HepG2 (cell line): Measurements from ENCODE around the gene DENND2A. TPM values are rescaled to one million over a fixed set of nuclear protein-coding genes. Genes with fewer than 3 reads are reported as not detected.

ENCODE experiments used
- ARNT2 ChIP-seq: sonication (generic); formaldehyde crosslinking; IDR thresholded peaks from 2 replicates; pipeline ENCODE4 v1.8.0; 2022; ENCODE audit warnings: mild to moderate bottlenecking, low read depth, missing genetic modification reagents, moderate library complexity
- BRCA1 ChIP-seq: sonication (generic); formaldehyde crosslinking; IDR thresholded peaks from 2 replicates; pipeline ENCODE4 v1.4.0; 2020; ENCODE audit warnings: missing genetic modification reagents
- HDAC1 ChIP-seq: sonication (generic); formaldehyde crosslinking; IDR thresholded peaks from 2 replicates; pipeline ENCODE4 v1.5.1; 2020; ENCODE audit warnings: mild to moderate bottlenecking, missing genetic modification reagents
- HNRNPL ChIP-seq: fragments of 200-400 bp; formaldehyde crosslinking; IDR thresholded peaks from 2 replicates; pipeline ENCODE4 v1.6.1; 2017; ENCODE audit warnings: mild to moderate bottlenecking, low read depth, low read length
- IRX3 ChIP-seq: sonication (generic); formaldehyde crosslinking; IDR thresholded peaks from 2 replicates; pipeline ENCODE4 v1.8.1; 2023; ENCODE audit warnings: mild to moderate bottlenecking, low read depth, missing genetic modification reagents, borderline replicate concordance
- NFKBIZ ChIP-seq: IDR thresholded peaks from 2 replicates; pipeline ENCODE4 v1.6.1; 2018; ENCODE audit warnings: missing genetic modification reagents, missing compliant biosample characterization
- SNRNP70 ChIP-seq: fragments of 200-400 bp; formaldehyde crosslinking; IDR thresholded peaks from 2 replicates; pipeline ENCODE4 v1.6.1; 2017; ENCODE audit warnings: mild to moderate bottlenecking, low read depth, low read length, moderate library complexity
- SSRP1 ChIP-seq: IDR thresholded peaks from 2 replicates; pipeline ENCODE4 v1.6.1; 2016; ENCODE audit warnings: control low read depth
- STAT5B ChIP-seq: sonication (generic); formaldehyde crosslinking; IDR thresholded peaks from 2 replicates; pipeline ENCODE4 v1.4.0; 2020; ENCODE audit warnings: missing genetic modification reagents
- SYNCRIP ChIP-seq: fragments of 200-400 bp; formaldehyde crosslinking; IDR thresholded peaks from 2 replicates; pipeline ENCODE4 v1.6.1; 2018; ENCODE audit warnings: mild to moderate bottlenecking, low read depth, low read length; ENCODE audit not compliant: insufficient read depth
- ZBTB26 ChIP-seq: IDR thresholded peaks from 2 replicates; pipeline ENCODE4 v1.6.1; 2016; ENCODE audit warnings: missing compliant biosample characterization, missing genetic modification reagents, borderline replicate concordance
- ZMYM4 ChIP-seq: sonication (generic); formaldehyde crosslinking; IDR thresholded peaks from 2 replicates; pipeline ENCODE4 v1.8.1; 2023; ENCODE audit warnings: mild to moderate bottlenecking, missing genetic modification reagents
- ZNF207 ChIP-seq: fragments of 450-650 bp; IDR thresholded peaks from 2 replicates; pipeline ENCODE4 v1.6.1; 2016; ENCODE audit warnings: antibody characterized with exemption, borderline replicate concordance
- ZNF232 ChIP-seq: sonication (generic); formaldehyde crosslinking; IDR thresholded peaks from 2 replicates; pipeline ENCODE4 v1.4.0; 2020; ENCODE audit warnings: missing genetic modification reagents, borderline replicate concordance
- ZNF317 ChIP-seq: sonication (generic); formaldehyde crosslinking; IDR thresholded peaks from 2 replicates; pipeline ENCODE4 v1.5.0; 2020; ENCODE audit warnings: mild to moderate bottlenecking, missing genetic modification reagents
- ZNF44 ChIP-seq: sonication (generic); formaldehyde crosslinking; IDR thresholded peaks from 2 replicates; pipeline ENCODE4 v1.5.1; 2020; ENCODE audit warnings: mild to moderate bottlenecking, missing genetic modification reagents
- ZNF460 ChIP-seq: sonication (generic); formaldehyde crosslinking; IDR thresholded peaks from 2 replicates; pipeline ENCODE4 v1.5.1; 2020; ENCODE audit warnings: missing genetic modification reagents, mild to moderate bottlenecking, borderline replicate concordance
- ZNF513 ChIP-seq: sonication (generic); formaldehyde crosslinking; conservative IDR thresholded peaks from 2 replicates; pipeline ENCODE4 v1.5.0; 2020; ENCODE audit warnings: missing genetic modification reagents
- ZNF572 ChIP-seq: sonication (generic); formaldehyde crosslinking; IDR thresholded peaks from 2 replicates; pipeline ENCODE4 v1.5.1; 2020; ENCODE audit warnings: mild to moderate bottlenecking, missing genetic modification reagents
- polyA plus RNA-seq, 8 experiments: library from polyadenylated mRNA; depleted of rRNA in 3 of 8; stranded (reverse) in 7 of 8; unstranded in 1 of 8; fragments of >200 nt; fragmentation: Illumina TruSeq in 4 of 8; extraction: Trizol in 4 of 8; gene quantifications; 2 replicates each; pipeline versions ENCODE4 v1.2.1 to v1.2.3, GENCODE V29; 2011 to 2016; ENCODE audit warnings: low read depth in 4 of 8, missing spikeins in 1 of 8, mixed read lengths in 1 of 8; ENCODE audit not compliant: insufficient read depth in 1 of 8
- total RNA-seq, 5 experiments: library from RNA; depleted of rRNA; stranded (reverse); fragments of >200 nt; fragmentation: Illumina TruSeq; extraction: Trizol; gene quantifications; 2 replicates each; pipeline ENCODE4 v1.2.3, GENCODE V29; 2016; ENCODE audit warnings: low read depth in 1 of 5
- TF ChIP-seq, protein P1 (sequence below): sonication (generic); formaldehyde crosslinking; IDR thresholded peaks from 2 replicates; pipeline ENCODE4 v1.4.0; 2020; ENCODE audit warnings: missing genetic modification reagents
- TF ChIP-seq, protein P2 (sequence below): sonication (generic); formaldehyde crosslinking; IDR thresholded peaks from 2 replicates; pipeline ENCODE4 v1.4.0; 2020; ENCODE audit warnings: low read depth, mild to moderate bottlenecking, missing genetic modification reagents
- TF ChIP-seq, protein P3 (sequence below): sonication (generic); formaldehyde crosslinking; IDR thresholded peaks from 2 replicates; pipeline ENCODE4 v1.4.0; 2020; ENCODE audit warnings: missing genetic modification reagents, borderline replicate concordance
- TF ChIP-seq, protein P4 (sequence below): IDR thresholded peaks from 2 replicates; pipeline ENCODE4 v1.6.1; 2016

Gene DENND2A
- total and polyA plus RNA-seq, 2 of the 13 experiments (the other 11 are each of a cell fraction or from before 2014, with no cell fraction given): not detected

DNA sequence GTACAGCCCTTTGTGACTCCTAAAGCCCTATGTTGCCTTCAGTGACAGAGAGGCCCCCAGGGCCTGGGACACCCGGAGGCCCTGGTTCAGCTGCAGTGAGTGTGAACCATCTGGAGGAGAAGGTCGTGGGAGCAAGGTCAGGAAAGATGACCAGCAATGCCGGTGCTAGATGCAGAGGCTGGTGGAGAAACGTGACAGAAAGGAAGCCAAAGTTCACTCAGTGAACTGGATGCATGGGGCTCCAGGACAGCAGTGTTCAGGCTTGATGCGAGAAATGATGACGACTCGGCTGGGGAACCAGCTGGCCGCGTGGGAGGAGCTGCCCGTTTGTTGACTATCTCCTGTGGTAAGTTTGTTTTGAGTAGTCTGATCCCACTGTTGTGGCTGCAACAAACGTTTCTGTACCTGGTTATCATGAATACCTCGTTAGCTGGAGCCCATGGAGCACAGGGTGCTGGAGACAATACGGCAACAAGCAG, 107.2 kb downstream of the DENND2A start (continued):
- TF ChIP-seq, protein P1, sequence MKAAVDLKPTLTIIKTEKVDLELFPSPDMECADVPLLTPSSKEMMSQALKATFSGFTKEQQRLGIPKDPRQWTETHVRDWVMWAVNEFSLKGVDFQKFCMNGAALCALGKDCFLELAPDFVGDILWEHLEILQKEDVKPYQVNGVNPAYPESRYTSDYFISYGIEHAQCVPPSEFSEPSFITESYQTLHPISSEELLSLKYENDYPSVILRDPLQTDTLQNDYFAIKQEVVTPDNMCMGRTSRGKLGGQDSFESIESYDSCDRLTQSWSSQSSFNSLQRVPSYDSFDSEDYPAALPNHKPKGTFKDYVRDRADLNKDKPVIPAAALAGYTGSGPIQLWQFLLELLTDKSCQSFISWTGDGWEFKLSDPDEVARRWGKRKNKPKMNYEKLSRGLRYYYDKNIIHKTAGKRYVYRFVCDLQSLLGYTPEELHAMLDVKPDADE (CRISPR knock-in tag): no peak
- TF ChIP-seq STAT5B (CRISPR knock-in tag) (no peak), BRCA1 (no peak), HNRNPL (no peak), ZNF44 (CRISPR knock-in tag) (no peak), ZNF572 (CRISPR knock-in tag) (no peak), ZNF317 (CRISPR knock-in tag) (peak; percentile 67; the same call in 1 of the 2 replicates), SNRNP70 (no peak), ARNT2 (CRISPR knock-in tag) (no peak), ZMYM4 (CRISPR knock-in tag) (peak; percentile 59), ZNF513 (CRISPR knock-in tag) (no peak), NFKBIZ (CRISPR knock-in tag) (no peak), SYNCRIP (no peak), HDAC1 (CRISPR knock-in tag) (peak; percentile 45; the same call in 1 of the 2 replicates), IRX3 (CRISPR knock-in tag) (no peak), ZNF460 (CRISPR knock-in tag) (no peak), ZNF232 (CRISPR knock-in tag) (peak; percentile 52; the same call in 1 of the 2 replicates), ZBTB26 (CRISPR knock-in tag) (0 out of 2 replicates have a peak, but pooled peaks have one; percentile 57), ZNF207 (no peak), SSRP1 (no peak)
- TF ChIP-seq, protein P2, sequence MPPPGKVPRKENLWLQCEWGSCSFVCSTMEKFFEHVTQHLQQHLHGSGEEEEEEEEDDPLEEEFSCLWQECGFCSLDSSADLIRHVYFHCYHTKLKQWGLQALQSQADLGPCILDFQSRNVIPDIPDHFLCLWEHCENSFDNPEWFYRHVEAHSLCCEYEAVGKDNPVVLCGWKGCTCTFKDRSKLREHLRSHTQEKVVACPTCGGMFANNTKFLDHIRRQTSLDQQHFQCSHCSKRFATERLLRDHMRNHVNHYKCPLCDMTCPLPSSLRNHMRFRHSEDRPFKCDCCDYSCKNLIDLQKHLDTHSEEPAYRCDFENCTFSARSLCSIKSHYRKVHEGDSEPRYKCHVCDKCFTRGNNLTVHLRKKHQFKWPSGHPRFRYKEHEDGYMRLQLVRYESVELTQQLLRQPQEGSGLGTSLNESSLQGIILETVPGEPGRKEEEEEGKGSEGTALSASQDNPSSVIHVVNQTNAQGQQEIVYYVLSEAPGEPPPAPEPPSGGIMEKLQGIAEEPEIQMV (CRISPR knock-in tag): no peak
- TF ChIP-seq, protein P3, sequence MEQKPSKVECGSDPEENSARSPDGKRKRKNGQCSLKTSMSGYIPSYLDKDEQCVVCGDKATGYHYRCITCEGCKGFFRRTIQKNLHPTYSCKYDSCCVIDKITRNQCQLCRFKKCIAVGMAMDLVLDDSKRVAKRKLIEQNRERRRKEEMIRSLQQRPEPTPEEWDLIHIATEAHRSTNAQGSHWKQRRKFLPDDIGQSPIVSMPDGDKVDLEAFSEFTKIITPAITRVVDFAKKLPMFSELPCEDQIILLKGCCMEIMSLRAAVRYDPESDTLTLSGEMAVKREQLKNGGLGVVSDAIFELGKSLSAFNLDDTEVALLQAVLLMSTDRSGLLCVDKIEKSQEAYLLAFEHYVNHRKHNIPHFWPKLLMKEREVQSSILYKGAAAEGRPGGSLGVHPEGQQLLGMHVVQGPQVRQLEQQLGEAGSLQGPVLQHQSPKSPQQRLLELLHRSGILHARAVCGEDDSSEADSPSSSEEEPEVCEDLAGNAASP (CRISPR knock-in tag): no peak
- TF ChIP-seq, protein P4, sequence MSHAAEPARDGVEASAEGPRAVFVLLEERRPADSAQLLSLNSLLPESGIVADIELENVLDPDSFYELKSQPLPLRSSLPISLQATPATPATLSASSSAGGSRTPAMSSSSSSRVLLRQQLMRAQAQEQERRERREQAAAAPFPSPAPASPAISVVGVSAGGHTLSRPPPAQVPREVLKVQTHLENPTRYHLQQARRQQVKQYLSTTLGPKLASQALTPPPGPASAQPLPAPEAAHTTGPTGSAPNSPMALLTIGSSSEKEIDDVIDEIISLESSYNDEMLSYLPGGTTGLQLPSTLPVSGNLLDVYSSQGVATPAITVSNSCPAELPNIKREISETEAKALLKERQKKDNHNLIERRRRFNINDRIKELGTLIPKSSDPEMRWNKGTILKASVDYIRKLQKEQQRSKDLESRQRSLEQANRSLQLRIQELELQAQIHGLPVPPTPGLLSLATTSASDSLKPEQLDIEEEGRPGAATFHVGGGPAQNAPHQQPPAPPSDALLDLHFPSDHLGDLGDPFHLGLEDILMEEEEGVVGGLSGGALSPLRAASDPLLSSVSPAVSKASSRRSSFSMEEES: 0 out of 2 replicates have a peak, but pooled peaks have one; percentile 57
